Glutamatergic neuron (in vitro differentiated cells): ENCODE data around the gene STS. TPM values are rescaled to one million over a fixed set of nuclear protein-coding genes. Genes with fewer than 3 reads are reported as not detected.

Experiments
- DNase-seq: peaks from one replicate; pipeline ENCODE4 v3.0.0; 2022
- H3K27ac Mint-ChIP-seq: one replicate; pipeline ENCODE4 v1.8.0; 2020; ENCODE audit warnings: mild to moderate bottlenecking, mixed read lengths, inconsistent platforms; ENCODE audit not compliant: unreplicated experiment
- H3K27me3 Mint-ChIP-seq: one replicate; pipeline ENCODE4 v1.8.0; 2020; ENCODE audit warnings: mild to moderate bottlenecking, moderate library complexity, mixed read lengths, inconsistent platforms; ENCODE audit not compliant: unreplicated experiment
- H3K36me3 Mint-ChIP-seq: one replicate; pipeline ENCODE4 v1.8.0; 2020; ENCODE audit warnings: mild to moderate bottlenecking, mixed read lengths, inconsistent platforms; ENCODE audit not compliant: unreplicated experiment
- H3K4me1 Mint-ChIP-seq: one replicate; pipeline ENCODE4 v1.8.0; 2020; ENCODE audit warnings: mild to moderate bottlenecking, low read depth, mixed read lengths, inconsistent platforms; ENCODE audit not compliant: unreplicated experiment
- H3K4me3 Mint-ChIP-seq: one replicate; pipeline ENCODE4 v1.8.0; 2020; ENCODE audit warnings: mild to moderate bottlenecking, mixed read lengths, inconsistent platforms; ENCODE audit not compliant: unreplicated experiment
- H3K9me3 Mint-ChIP-seq: one replicate; pipeline ENCODE4 v1.8.0; 2020; ENCODE audit warnings: mild to moderate bottlenecking, moderate library complexity, mixed read lengths, inconsistent platforms; ENCODE audit not compliant: unreplicated experiment
- total RNA-seq: library from RNA; stranded (reverse); fragmentation: NEBNext Ultra II Directional; extraction: Animal tissue kit (Norgen Biotek cat#: 25700); gene quantifications from one replicate; pipeline ENCODE4 v1.2.1, GENCODE V29; 2021; ENCODE audit not compliant: unreplicated experiment
- TF ChIP-seq, protein P1 (sequence below): fragments of 200-600 bp; sonication (generic); IDR thresholded peaks from one replicate; pipeline ENCODE4 v1.5.0; 2021; ENCODE audit not compliant: partially characterized antibody, unreplicated experiment

Gene STS
- total RNA-seq, 1 donor from 2014 or later = 7.2 TPM

DNA sequence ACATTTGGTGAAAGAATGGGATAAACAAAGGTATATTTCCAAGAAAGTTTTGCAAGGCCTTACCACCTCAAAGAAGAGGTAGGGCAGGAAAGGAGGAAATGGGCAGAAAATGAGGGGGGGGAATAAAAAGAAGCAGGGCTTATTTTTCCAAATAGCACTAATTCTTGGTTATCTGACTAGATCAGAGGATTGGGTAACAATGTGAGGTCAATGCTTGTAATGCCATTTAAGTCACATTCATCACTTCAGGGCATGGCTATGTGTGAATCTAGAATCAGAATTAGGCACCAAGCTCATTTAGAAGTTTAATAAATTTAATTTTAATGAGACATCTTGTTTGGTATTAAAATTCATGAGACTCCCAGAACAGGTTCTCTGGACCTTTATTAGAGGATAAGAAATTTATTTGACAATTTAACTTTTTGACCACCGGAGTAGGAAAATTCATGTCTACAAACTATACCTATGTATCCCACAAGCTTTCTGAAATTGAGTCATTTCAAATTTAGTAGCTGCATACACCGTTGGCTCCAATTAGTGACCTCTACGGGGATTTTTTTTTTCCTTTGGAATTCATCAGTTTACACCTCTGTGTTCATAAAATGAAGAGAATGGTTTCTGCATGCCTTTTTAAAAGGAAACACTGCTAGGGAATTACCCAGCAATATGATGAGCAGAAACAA, 1.4 kb upstream of the STS start:
- H3K27ac Mint-ChIP-seq = peak overlapping the region; percentile 33
- peaks cover 3% of the 10 kb centered on the region for H3K27me3 Mint-ChIP-seq
- DNase-seq = no peak
- TF ChIP-seq, protein P1, sequence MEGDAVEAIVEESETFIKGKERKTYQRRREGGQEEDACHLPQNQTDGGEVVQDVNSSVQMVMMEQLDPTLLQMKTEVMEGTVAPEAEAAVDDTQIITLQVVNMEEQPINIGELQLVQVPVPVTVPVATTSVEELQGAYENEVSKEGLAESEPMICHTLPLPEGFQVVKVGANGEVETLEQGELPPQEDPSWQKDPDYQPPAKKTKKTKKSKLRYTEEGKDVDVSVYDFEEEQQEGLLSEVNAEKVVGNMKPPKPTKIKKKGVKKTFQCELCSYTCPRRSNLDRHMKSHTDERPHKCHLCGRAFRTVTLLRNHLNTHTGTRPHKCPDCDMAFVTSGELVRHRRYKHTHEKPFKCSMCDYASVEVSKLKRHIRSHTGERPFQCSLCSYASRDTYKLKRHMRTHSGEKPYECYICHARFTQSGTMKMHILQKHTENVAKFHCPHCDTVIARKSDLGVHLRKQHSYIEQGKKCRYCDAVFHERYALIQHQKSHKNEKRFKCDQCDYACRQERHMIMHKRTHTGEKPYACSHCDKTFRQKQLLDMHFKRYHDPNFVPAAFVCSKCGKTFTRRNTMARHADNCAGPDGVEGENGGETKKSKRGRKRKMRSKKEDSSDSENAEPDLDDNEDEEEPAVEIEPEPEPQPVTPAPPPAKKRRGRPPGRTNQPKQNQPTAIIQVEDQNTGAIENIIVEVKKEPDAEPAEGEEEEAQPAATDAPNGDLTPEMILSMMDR = no peak
- peaks cover 8% of the 10 kb centered on the region for H3K9me3 Mint-ChIP-seq
- no peak overlapping the region for H3K4me3 Mint-ChIP-seq
- peaks cover 9% of the 10 kb centered on the region for H3K4me1 Mint-ChIP-seq
- no peaks in the 10 kb centered on the region for H3K36me3 Mint-ChIP-seq

DNA sequence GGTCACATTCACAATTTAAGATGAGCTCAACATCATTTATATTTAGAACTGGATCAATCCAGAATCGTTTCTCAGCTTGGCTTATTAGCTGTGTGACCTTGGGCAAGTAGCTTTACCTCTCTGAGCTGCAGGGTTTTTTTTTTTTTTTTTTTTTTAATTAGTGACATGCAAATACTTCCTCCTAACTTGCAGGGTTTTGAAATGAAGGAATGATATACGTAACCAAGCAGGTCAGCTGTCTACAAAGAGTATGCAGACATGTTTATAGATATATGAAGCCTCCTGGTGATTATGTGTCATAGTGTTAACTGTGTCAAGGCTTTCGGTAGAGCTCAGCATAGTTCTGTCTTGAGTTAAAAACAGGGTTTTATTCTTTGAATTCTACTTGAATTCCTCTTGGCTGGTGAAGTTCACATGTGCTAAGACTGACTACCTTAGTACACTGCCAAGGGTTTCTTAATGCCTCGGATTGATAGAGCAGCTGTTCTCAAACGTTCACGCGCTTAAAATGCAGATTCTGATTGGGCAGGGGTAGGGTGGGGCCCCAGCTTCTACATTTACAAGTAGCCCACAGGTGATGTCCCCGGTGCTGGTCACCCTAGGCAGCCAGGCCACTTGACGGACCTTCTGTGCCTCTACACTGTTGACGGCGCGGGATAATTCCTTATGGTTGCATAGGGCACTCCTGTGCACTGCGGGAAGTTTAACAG, 654 bp upstream of the STS start:
- DNase-seq = no peak
- H3K27ac Mint-ChIP-seq = no peak overlapping the region

DNA sequence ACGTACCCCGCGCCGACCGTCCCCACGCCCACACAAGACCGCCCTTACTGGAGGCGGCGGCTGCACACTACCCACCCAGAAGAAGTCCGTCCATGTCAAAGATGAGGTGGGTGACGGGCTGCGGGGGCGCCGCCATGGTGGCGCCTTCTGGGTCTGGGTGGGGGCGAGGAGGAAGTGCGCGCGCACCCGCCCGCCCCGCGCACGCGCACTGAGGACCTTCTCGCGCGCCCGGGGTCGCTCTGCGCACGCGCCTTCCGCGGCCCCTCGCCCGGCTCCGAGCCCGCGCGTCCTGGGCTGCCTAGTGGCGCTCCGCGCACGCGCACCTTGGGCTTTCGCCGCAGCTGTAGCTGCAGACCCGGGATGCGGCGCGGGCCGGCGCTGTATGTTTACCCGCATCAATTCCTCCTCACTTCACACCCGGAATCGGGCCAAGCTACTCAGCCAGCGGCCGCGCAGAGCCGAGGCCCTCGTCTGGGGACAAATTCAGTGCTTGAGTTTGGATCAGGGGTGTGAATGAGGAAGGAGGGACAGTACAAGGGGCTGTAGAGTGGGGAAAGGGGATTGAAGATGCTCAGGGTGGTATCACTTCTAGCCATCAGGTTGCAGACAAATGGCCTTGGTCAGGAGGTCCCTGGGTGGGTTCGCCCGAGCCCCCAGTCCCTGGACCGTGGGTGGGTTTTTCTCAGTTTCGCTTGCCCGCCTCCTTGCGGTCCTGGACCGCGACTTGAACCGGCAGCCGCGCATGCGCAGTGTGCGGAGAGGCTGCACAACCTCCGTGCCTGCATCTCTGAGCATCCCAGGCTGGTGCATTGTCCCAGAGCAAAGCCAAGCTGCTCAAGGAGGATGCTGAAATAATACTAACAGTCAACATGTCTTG, 704 bp downstream of the STS start, which contains the start of gene PUDP:
Gene PUDP, minus strand, starts transcription at position 176 of the 877 bp plus-strand sequence. Its CDS starts 40 bp downstream, at position 136.
- Mint-ChIP-seq H3K9me3 (peaks cover 8% of the 10 kb centered on the region), H3K27ac (peak within 1 kb of the TSS; percentile 92), H3K27me3 (peaks cover 3% of the 10 kb centered on the region), H3K4me3 (peak within 1 kb of the TSS; percentile 86), H3K4me1 (peaks cover 12% of the 10 kb centered on the region), H3K36me3 (no peaks in the 10 kb centered on the region)
- DNase-seq = peak; percentile 86
- TF ChIP-seq, protein P1 = no peak

More for the DNA sequence above, 654 bp upstream of the STS start:
- H3K4me3 Mint-ChIP-seq = peak overlapping the region; percentile 83
- peaks cover 12% of the 10 kb centered on the region for H3K4me1 Mint-ChIP-seq
- H3K36me3 Mint-ChIP-seq = no peaks in the 10 kb centered on the region
- H3K27me3 Mint-ChIP-seq = peaks cover 3% of the 10 kb centered on the region
- TF ChIP-seq, protein P1 = no peak
- peaks cover 8% of the 10 kb centered on the region for H3K9me3 Mint-ChIP-seq

DNA sequence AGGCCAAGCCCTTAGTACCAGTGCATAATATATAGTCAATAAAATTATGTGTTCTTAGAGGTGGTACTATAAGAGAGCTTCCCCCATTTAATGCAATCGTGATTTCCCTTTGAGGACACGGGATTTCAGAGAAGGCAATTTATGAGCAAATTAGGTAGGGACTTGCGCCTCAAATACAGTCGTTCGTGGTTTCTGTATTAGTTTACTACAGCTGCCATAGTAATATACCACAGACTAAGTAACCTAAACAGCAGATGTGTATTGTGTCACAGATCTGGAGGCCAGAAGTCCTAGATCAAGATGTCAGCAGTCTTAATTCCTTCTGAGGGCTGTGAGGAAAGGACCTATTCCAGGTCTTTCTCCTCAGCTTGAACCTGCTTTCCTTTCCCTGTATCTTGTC, 1.9 kb downstream of the STS start:
- Mint-ChIP-seq H3K4me1 (peaks cover 6% of the 10 kb centered on the region), H3K4me3 (no peak overlapping the region), H3K36me3 (no peaks in the 10 kb centered on the region), H3K27me3 (peaks cover 3% of the 10 kb centered on the region), H3K27ac (no peak overlapping the region), H3K9me3 (peaks cover 8% of the 10 kb centered on the region)
- TF ChIP-seq, protein P1 = no peak
- DNase-seq = no peak
